GM19043 (cell line): ENCODE data around the gene INPP5E.
"Not testable (repeated sequence)": the region's sequence is repeated elsewhere in the genome, so short reads cannot be mapped to it uniquely, and the experiment has no call there.

Source experiments
- ATAC-seq: cut with Tn5 transposase; IDR thresholded peaks from one replicate; pipeline ENCODE4 v1.9.1; 2021; ENCODE audit warnings: low read depth; ENCODE audit not compliant: unreplicated experiment

The INPP5E gene

GRCh38 chr9:136431782-136432350 is 7.8 kb downstream of the INPP5E start:
- ATAC-seq = no peak

DNA sequence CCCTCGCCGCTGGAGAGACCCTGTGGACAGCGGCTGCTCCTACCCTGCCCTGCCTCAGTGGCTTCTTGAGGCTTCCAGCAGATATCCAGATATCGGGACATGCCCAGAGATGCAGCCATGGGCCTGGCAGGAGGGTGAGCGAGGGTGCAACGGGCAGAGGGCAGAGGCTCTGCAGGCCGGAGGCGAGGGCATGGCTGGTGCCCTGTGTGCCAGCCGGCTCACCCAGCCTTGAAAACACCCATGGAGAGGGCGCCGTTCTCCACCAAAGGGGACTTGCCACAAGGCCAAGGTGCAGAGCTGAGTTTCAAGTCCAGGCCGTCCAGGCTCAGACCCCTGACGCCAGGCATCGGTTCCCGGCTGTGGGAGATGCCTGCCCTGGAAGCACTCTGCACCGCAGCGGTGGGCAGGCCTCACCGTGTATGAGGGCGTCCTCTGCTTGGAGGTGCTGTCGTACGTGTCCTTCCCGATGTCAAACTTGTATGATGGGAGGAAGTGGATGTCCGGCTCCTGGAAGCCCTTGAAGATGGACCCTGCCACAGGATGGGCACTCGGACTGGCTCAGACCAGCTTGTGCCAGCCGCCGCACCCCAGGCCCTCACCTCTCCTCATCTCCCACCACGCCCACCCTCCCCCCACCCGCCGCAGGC is 8.9 kb downstream of the INPP5E start:
- no peak for ATAC-seq

- no peak for ATAC-seq
These were observed 9.8 kb downstream of the INPP5E start for GRCh38 chr9:136429683-136430491.

DNA sequence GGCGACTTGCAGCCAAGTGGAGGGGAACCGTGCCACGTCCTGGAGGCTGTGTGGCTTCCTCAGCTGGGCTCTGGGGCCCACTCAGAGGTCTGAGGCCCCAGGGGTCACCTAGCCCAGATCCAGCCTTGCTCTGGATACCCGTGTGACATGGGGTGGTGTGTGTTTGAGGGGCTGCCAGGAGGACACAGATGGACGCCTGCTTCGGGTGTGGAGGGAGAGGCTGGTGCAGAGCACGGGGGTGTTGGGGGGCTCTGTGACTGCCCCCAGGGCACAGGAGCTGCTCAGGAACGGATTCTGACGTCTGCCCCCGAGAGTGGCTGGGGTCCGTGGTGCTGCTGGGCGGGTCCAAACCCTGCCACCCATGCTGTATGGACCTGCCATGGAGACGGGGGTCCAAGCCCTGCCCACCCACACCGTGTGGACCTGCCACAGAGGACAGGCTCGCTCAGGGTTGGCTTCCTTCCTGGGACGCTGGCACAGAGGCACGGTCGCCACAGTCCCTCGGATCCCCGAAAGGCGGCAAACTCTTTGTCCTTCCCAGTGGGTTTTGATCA is 10.5 kb downstream of the INPP5E start:
- ATAC-seq = no peak

GRCh38 chr9:136426787-136427186 is 12.9 kb downstream of the INPP5E start:
- no peak for ATAC-seq

- not testable (repeated sequence) for ATAC-seq
These were observed 14.3 kb downstream of the INPP5E start for GRCh38 chr9:136425367-136425766.

GRCh38 chr9:136424750-136425362 is 14.8 kb downstream of the INPP5E start:
- ATAC-seq = no peak

GRCh38 chr9:136423432-136424146 is 16.1 kb downstream of the INPP5E start:
- ATAC-seq = no peak

GRCh38 chr9:136422876-136423275 is 16.8 kb downstream of the INPP5E start:
- ATAC-seq = no peak

DNA sequence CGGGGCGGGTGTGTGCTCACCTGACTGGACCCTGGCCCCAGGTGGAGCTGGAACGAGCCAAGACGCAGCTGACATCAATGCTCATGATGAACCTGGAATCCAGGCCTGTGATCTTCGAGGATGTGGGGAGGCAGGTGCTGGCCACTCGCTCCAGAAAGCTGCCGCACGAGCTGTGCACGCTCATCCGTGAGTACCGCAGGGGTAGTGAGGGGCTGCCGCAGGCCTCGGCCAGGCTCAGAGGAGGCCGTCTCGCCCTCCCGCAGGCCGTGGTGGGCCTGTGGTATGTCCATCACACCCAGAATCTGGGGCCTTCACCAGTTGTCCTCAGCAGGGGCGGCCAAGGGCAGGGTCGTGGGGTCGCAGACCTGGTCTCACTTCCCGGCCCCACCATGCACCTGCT is 17.9 kb downstream of the INPP5E start:
- no peak for ATAC-seq

DNA sequence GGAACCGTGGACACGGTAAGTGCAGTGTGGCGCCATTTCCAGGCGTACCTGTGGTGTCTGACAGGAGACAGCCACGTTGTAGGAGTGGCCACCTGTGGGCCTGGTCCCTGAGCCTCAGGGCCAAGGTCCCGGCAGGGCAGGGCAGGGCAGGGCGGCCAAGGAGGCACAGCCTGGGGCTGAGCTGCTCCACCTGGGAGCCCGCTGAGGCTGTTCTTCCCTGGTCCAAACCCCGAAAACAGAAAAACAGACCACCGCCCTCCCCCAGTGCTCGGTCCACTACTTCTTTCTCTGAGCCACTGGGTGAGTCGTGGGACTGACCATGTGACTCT is 20.6 kb downstream of the INPP5E start:
- no peak for ATAC-seq

GRCh38 chr9:136418182-136419091 is 21.2 kb downstream of the INPP5E start:
- ATAC-seq = no peak

DNA sequence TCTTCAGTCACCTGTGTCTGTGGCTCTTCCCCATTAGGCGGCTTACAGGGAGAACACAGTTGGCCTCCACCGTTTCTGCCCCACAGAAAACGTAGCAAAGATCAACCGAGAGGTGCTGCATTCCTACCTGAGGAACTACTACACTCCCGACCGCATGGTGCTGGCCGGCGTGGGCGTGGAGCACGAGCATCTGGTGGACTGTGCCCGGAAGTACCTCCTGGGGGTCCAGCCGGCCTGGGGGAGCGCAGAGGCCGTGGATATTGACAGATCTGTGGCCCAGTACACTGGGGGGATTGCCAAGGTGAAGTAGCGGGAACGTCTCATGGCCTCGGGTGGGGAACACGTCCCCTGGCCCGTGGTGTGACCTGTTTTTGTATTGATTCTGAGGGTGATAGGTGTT is 22.7 kb downstream of the INPP5E start:
- ATAC-seq = no peak

- ATAC-seq = no peak
These were observed 23.2 kb downstream of the INPP5E start for GRCh38 chr9:136416427-136416826.

DNA sequence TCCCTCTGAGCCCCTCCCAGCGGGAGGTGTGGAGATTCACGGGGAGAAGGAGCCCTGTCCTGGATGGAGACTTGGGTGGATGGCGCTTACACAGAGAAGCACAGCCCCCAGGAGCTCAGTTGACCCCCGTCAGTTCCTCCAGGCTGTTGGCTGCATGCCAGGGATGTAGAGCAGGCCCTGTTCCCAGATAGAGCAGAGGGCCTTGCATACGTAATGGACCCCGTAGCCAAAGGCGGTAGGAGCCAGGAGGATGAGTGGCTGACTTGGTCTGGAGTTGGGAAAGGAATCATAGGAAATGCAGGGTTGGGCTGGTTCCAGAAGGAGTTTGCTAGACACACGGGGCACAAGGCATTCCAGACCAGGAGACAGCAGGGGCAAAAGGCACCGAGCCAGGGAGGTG is 26.7 kb downstream of the INPP5E start:
- no peak for ATAC-seq

GRCh38 chr9:136411378-136411777 is 28.3 kb downstream of the INPP5E start:
- ATAC-seq = no peak

GRCh38 chr9:136410500-136411287 is 29.0 kb downstream of the INPP5E start, which contains the start of the genes ENTR1 and PMPCA:
ENTR1 (minus strand) TSS chr9:136410614; CDS start chr9:136410397, 217 bp downstream.
PMPCA (plus strand) TSS chr9:136410658; CDS start chr9:136410669, 11 bp downstream.
- ATAC-seq = peak; percentile 78
